HG02973 (cell line): ENCODE measurements around the gene OR2M5.

Experiments
- ATAC-seq: cut with Tn5 transposase; IDR thresholded peaks from one replicate; pipeline ENCODE4 v1.9.1; 2021; ENCODE audit warnings: moderate library complexity; ENCODE audit not compliant: unreplicated experiment

OR2M5 gene

GRCh38 chr1:248144513-248145198 lies at the start of gene OR2M5:
OR2M5 (plus strand) TSS chr1:248145148; CDS start chr1:248145148, 0 bp downstream.
- ATAC-seq: no peak

- ATAC-seq: no peak
Observed at GRCh38 chr1:248098529-248098928, 46.4 kb upstream of the OR2M5 start.

- no peak for ATAC-seq
Observed at GRCh38 chr1:248102847-248103246, 42.1 kb upstream of the OR2M5 start.

- no peak for ATAC-seq
Observed at GRCh38 chr1:248111157-248111556, 33.8 kb upstream of the OR2M5 start.

- no peak for ATAC-seq
Observed at GRCh38 chr1:248114890-248115289, 30.1 kb upstream of the OR2M5 start.

GRCh38 chr1:248127653-248128052 lies 17.3 kb upstream of the OR2M5 start:
- no peak for ATAC-seq

- ATAC-seq: no peak
Observed at GRCh38 chr1:248136811-248137210, 8.1 kb upstream of the OR2M5 start.

GRCh38 chr1:248140846-248141245 lies 4.1 kb upstream of the OR2M5 start:
- ATAC-seq: no peak

GRCh38 chr1:248143311-248143710 lies 1.6 kb upstream of the OR2M5 start:
- no peak for ATAC-seq

- ATAC-seq: no peak
Observed at GRCh38 chr1:248152056-248152827, 7.3 kb downstream of the OR2M5 start.

- ATAC-seq: no peak
Observed at GRCh38 chr1:248155927-248156326, 11.0 kb downstream of the OR2M5 start.

- ATAC-seq: no peak
Observed at GRCh38 chr1:248158758-248159157, 13.8 kb downstream of the OR2M5 start.

GRCh38 chr1:248164031-248164430 lies 19.1 kb downstream of the OR2M5 start:
- ATAC-seq: no peak

GRCh38 chr1:248165186-248165585 lies 20.2 kb downstream of the OR2M5 start:
- ATAC-seq: no peak

GRCh38 chr1:248174521-248174920 lies 29.6 kb downstream of the OR2M5 start, which contains the start of gene OR2M2:
OR2M2 (plus strand) TSS chr1:248174821; CDS start chr1:248179986, 5,165 bp downstream.
- ATAC-seq: no peak

- no peak for ATAC-seq
Observed at GRCh38 chr1:248183996-248184395, 39.0 kb downstream of the OR2M5 start.

- no peak for ATAC-seq
Observed at GRCh38 chr1:248187363-248187762, 42.4 kb downstream of the OR2M5 start.

- no peak for ATAC-seq
Observed at GRCh38 chr1:248189026-248189425, 44.1 kb downstream of the OR2M5 start.

- ATAC-seq: no peak
Observed at GRCh38 chr1:248194117-248194516, 49.2 kb downstream of the OR2M5 start.
